ENCODE results near the gene SEZ6. TPM values are rescaled to one million over a fixed set of nuclear protein-coding genes. Genes with fewer than 3 reads are reported as not detected.
A peak's percentile ranks its signal among the peaks of the same experiment; 100 is the strongest.

SEZ6 gene
- total and polyA plus RNA-seq, 2 of the 4 experiments (the other 2 are of a cell fraction): not detected

- DNase-seq (no peak), ATAC-seq (ENCODE audit: low read depth) (no peak)
- peak overlapping the region; percentile 90 for H2AK5ac ChIP-seq (ENCODE audit: low read depth, low read length)
- BruUV-seq (replicated peaks): no TSS peak
- peak overlapping the region; percentile 91 for H3K9ac ChIP-seq (ENCODE audit: low read depth, low read length)
- H4K91ac ChIP-seq (ENCODE audit: insufficient read depth, low read depth, low read length): peak overlapping the region; percentile 64
- peak overlapping the region; percentile 70 to 86; a peak in 3 of 4 replicates for H4K8ac ChIP-seq (ENCODE audit: low read depth in 2 of 2, low read length in 2 of 2)
- no peaks in the 10 kb centered on the region for H3K9me3 ChIP-seq (ENCODE audit: control insufficient read depth, insufficient read depth, low read length)
- H2AK9ac ChIP-seq (replicated peaks; ENCODE audit: low read depth, low read length, poor library complexity): peak overlapping the region; percentile 98
- peaks cover 17% of the 10 kb centered on the region for H3K9me1 ChIP-seq (ENCODE audit: insufficient read depth, low read length)
- POLR2A ChIA-PET (ENCODE audit: unreplicated experiment): interaction anchor here (0.6 to 1.2 kb wide), 2 partner anchors 223 to 784 kb away, joined by 3 to 7 read pairs; no protein-coding TSS in a partner anchor
- dilution Hi-C loops (cut with HindIII; ENCODE audit: low sequenced_read_pairs, unreplicated experiment) (no loop called here), intact Hi-C loops (cut with micrococcal nuclease) (loop anchor here (5.0 kb wide), 1 partner anchor 42 kb away; no protein-coding TSS in a partner anchor), in situ Hi-C loops (cut with MboI; ENCODE audit: low sequenced_read_pairs) (no loop called here)
- H2BK20ac ChIP-seq (ENCODE audit: low read depth, low read length): no peak overlapping the region
- H3K23ac ChIP-seq (ENCODE audit: low read depth, low read length): peak overlapping the region; percentile 97
- peak overlapping the region; percentile 84 for H3K4me2 ChIP-seq (ENCODE audit: low read depth, low read length)
- CTCF ChIA-PET: interaction anchor here (0.9 to 1.2 kb wide), 5 partner anchors 16 to 223 kb away, joined by 3 to 5 read pairs (median 4); no protein-coding TSS in a partner anchor
- H3K4me3 ChIP-seq (ENCODE audit: insufficient read depth, low read depth, low read length): peak overlapping the region; percentile 92
- H3K27ac ChIP-seq (ENCODE audit: insufficient read depth, low read length): peak overlapping the region; percentile 91
- H3K36me3 ChIP-seq (ENCODE audit: control insufficient read depth, insufficient read depth, low read length): no peaks in the 10 kb centered on the region
- TF ChIP-seq CEBPB (IDR thresholded peaks at IDR 0.05; ENCODE audit: low read depth, low read length): peak; percentile 22; the same call in 1 of the 2 replicates
- no peak for TF ChIP-seq CTCF (conservative IDR thresholded peaks at IDR 0.05; ENCODE audit: low read depth, low read length)
- H4K20me1 ChIP-seq (ENCODE audit: insufficient read depth, low read length): peaks cover 52% of the 10 kb centered on the region
- H3K79me1 ChIP-seq (ENCODE audit: low read depth in 1 of 2, low read length in 2 of 2): peaks cover 5 to 45% of the 10 kb centered on the region in 2 experiments; a peak in 3 of 4 replicates
- H4K5ac ChIP-seq (ENCODE audit: low read depth, low read length): peak overlapping the region; percentile 24; the same call in 1 of the 2 replicates
- H3K4me1 ChIP-seq (ENCODE audit: control insufficient read depth, insufficient read depth, low read length): peaks cover 13% of the 10 kb centered on the region
- H3K56ac ChIP-seq (ENCODE audit: extremely low read depth, insufficient read depth, low read length): peak overlapping the region; percentile 88
- peak overlapping the region; percentile 94 for H3K14ac ChIP-seq (replicated peaks; ENCODE audit: low read depth, low read length)
- peak overlapping the region; percentile 82 for H2AFZ ChIP-seq (replicated peaks; ENCODE audit: low read length, poor library complexity)
- peak overlapping the region; percentile 17 for H2BK120ac ChIP-seq (ENCODE audit: low read depth, low read length)
- H3K27me3 ChIP-seq (ENCODE audit: control insufficient read depth, insufficient read depth, low read length): no peaks in the 10 kb centered on the region
- peak overlapping the region; percentile 90 for H3K4ac ChIP-seq (ENCODE audit: low read depth, low read length)
- peak overlapping the region; percentile 31; the same call in 1 of the 2 replicates for H3K18ac ChIP-seq (ENCODE audit: low read depth, low read length)
- H2BK5ac ChIP-seq (ENCODE audit: low read depth, low read length, poor library complexity, severe bottlenecking): peak overlapping the region; percentile 72
- WGBS, 2 experiments (ENCODE audit: extremely low coverage in 2 of 2, insufficient read length in 1 of 2): 0% methylated on average over 14 of the region's 61 CpGs; no CpG with 5 or more reads in 1 of the 2 experiments
- H2BK15ac ChIP-seq (ENCODE audit: low read depth, low read length): no peak overlapping the region
Measured at GRCh38 chr17:28949185-28950016, 56.4 kb downstream of the SEZ6 start.
